ENCODE data around the gene IGSF9B. TPM values are rescaled to one million over a fixed set of nuclear protein-coding genes. Genes with fewer than 3 reads are reported as not detected.

Gene IGSF9B
- total and polyA plus RNA-seq, 11 donors: 14.6 to 78.5 (median 38.3) TPM

- Histone ChIP-seq H3K4me3 (no peak overlapping the region), H3K36me3 (peaks cover 0 to 88% (median 58%) of the 10 kb centered on the region in 9 donors), H3K27ac (no peak overlapping the region), H3K9me3 (no peaks in the 10 kb centered on the region), H3K27me3 (no peaks in the 10 kb centered on the region), H3K4me1 (peaks cover 0 to 6% (median 0%) of the 10 kb centered on the region in 12 donors)
- intact Hi-C loops (cut with DNase I): loop anchor here in 2 of 10 donors (10.0 kb wide), 2 partner anchors 124 to 214 kb away; no protein-coding TSS in a partner anchor
- peak in 1 of 5 donors; percentile 63 for DNase-seq
- ATAC-seq: peak in 1 of 4 donors; percentile 4
- TF ChIP-seq CTCF (IDR thresholded peaks at IDR 0.05): no peak
- 92 to 94% (median 94%) methylated on average over 29 to 47 of the region's 47 CpGs for WGBS, 4 donors
These were observed 36.4 kb downstream of the IGSF9B start for GRCh38 chr11:133920109-133920990.

- DNase-seq (peak in 1 of 5 donors; percentile 65), ATAC-seq (no peak)
- Histone ChIP-seq H3K36me3 (peaks cover 0 to 85% (median 56%) of the 10 kb centered on the region in 9 donors), H3K4me1 (peaks cover 0 to 6% (median 0%) of the 10 kb centered on the region in 12 donors), H3K9me3 (no peaks in the 10 kb centered on the region), H3K4me3 (no peak overlapping the region), H3K27me3 (no peaks in the 10 kb centered on the region), H3K27ac (no peak overlapping the region)
- WGBS, 4 donors: 78 to 91% (median 84%) methylated on average over 53 to 66 of the region's 66 CpGs
- no peak for TF ChIP-seq CTCF (IDR thresholded peaks at IDR 0.05)
- intact Hi-C loops (cut with DNase I): loop anchor here in 2 of 10 donors (10.0 kb wide), 2 partner anchors 125 to 215 kb away; no protein-coding TSS in a partner anchor
These were observed 37.2 kb downstream of the IGSF9B start for GRCh38 chr11:133919330-133920108.

GRCh38 chr11:133918608-133919260 lies 38.0 kb downstream of the IGSF9B start:
- H3K4me3 ChIP-seq: no peak overlapping the region
- ATAC-seq (no peak), DNase-seq (peak in 1 of 5 donors; percentile 35)
- WGBS, 4 donors: 39 to 53% (median 49%) methylated on average over 24 to 26 of the region's 26 CpGs
- intact Hi-C loops (cut with DNase I): no loop called here
- no peaks in the 10 kb centered on the region for H3K9me3 ChIP-seq
- TF ChIP-seq POLR2A (IDR thresholded peaks at IDR 0.05): no peak
- TF ChIP-seq CTCF (IDR thresholded peaks at IDR 0.05): no peak
- peaks cover 0 to 6% (median 0%) of the 10 kb centered on the region in 12 donors for H3K4me1 ChIP-seq
- H3K27me3 ChIP-seq: no peaks in the 10 kb centered on the region
- no peak overlapping the region for H3K27ac ChIP-seq
- peaks cover 0 to 87% (median 55%) of the 10 kb centered on the region in 9 donors for H3K36me3 ChIP-seq

Measured in heart left ventricle (tissue), 16 donors.